GM21786 (cell line): ENCODE data around the gene CEP97.
A peak's percentile ranks its signal among the peaks of the same experiment; 100 is the strongest.
"Not testable (repeated sequence)": the region's sequence is repeated elsewhere in the genome, so short reads cannot be mapped to it uniquely, and the experiment has no call there.

Experiments used
- ATAC-seq: cut with Tn5 transposase; IDR thresholded peaks from one replicate; pipeline ENCODE4 v1.9.1; 2021; ENCODE audit not compliant: unreplicated experiment

CEP97 gene, protein sequence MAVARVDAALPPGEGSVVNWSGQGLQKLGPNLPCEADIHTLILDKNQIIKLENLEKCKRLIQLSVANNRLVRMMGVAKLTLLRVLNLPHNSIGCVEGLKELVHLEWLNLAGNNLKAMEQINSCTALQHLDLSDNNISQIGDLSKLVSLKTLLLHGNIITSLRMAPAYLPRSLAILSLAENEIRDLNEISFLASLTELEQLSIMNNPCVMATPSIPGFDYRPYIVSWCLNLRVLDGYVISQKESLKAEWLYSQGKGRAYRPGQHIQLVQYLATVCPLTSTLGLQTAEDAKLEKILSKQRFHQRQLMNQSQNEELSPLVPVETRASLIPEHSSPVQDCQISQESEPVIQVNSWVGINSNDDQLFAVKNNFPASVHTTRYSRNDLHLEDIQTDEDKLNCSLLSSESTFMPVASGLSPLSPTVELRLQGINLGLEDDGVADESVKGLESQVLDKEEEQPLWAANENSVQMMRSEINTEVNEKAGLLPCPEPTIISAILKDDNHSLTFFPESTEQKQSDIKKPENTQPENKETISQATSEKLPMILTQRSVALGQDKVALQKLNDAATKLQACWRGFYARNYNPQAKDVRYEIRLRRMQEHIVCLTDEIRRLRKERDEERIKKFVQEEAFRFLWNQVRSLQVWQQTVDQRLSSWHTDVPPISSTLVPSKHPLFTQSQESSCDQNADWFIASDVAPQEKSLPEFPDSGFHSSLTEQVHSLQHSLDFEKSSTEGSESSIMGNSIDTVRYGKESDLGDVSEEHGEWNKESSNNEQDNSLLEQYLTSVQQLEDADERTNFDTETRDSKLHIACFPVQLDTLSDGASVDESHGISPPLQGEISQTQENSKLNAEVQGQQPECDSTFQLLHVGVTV

GRCh38 chr3:101724329-101725193 is at the start of gene CEP97:
TSS of gene CEP97 (plus strand) at chr3:101724614. CDS start at chr3:101724677, 63 bp downstream.
- peak; percentile 85 for ATAC-seq

DNA sequence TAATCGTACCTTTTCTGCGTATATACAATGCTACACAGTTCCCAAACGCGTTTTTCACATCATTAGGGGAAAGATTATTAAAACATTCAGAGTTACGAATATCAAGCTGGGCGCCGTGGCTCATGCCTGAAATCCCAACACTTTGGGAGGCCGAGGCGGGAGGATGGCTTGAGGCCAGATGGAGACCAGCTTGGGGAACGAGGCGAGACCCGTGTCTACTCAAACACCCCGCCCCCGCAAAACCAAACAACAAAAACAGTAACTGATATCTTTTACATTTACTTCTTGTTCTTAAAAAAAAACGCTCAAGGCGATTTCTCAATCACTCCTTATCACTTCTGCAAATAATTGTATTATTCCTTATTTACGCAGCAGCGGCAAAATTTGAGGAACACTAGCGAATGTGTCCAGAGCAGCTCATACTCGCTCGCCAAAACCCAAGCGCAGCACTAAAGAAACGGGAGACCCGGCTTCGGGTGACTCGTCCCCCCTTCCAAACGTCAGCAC is 48.7 kb upstream of the CEP97 start:
- ATAC-seq: no peak

DNA sequence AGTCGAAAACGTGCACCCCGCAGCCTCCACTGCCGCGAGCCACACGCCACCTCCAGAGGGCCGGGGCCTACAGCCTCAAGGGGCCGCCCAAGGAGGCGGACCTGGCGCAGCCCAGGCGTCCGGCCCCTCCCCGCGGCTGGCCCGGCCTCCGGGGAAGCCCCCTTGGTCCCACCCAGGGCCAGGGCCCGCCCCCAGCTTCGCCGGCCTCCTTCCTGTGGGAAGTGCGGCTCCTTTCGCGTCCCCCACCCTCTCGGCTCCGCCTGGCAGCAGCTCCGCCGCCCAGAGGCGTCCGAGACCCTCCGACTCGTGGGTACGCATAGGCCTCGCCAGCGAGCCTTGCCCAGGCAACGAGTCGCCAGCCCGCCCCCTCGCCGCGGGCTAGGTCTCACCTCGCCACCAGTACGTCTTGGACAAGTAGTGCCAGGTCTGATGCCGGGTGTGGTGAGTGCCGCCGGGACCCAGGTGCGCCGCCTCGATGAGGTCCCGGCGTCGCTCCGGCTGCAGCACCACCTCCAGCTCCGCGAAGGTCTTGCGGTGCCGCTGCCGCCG is 48.1 kb upstream of the CEP97 start:
- peak; percentile 81 for ATAC-seq

DNA sequence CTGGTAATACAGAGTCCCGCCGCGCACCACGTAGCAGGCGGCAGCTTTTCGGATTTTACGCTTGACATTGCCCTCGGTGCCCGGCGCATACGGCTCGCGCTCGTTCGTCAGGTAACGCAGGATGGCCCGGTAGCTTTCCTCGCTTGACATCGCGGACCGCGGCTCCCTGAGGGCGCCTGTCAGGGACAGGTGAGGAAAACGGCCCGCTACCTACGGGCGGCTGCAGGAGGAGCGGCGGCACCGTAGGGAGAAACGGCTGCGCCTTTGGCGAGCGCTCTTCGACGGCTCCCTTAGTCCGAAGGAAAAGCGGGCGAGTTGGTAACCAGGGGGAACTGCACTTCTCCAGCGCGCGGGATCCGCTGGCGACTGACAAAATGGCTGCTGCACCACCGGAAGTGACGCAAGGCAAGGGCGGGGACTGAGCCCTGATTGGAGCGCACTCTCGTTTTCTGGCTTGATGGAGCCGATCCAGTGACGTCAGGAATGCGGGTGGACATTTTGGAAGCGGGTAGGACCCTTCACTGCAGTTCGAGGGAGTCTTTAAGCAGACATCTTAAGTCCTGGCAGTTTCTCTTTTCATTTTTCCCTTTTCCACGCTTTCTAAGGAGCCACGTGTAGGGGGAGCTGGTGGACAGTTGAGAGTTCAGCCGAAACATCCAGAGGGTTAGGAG is 47.5 kb upstream of the CEP97 start, which contains the start of gene ZBTB11:
Gene ZBTB11, minus strand, starts transcription at position 368 of the 671 bp plus-strand sequence. Its CDS starts 218 bp downstream, at position 150.
- ATAC-seq: peak; percentile 74

GRCh38 chr3:101677436-101678286 is 46.8 kb upstream of the CEP97 start:
- ATAC-seq: no peak

GRCh38 chr3:101678837-101679236 is 45.6 kb upstream of the CEP97 start:
- ATAC-seq: not testable (repeated sequence)

DNA sequence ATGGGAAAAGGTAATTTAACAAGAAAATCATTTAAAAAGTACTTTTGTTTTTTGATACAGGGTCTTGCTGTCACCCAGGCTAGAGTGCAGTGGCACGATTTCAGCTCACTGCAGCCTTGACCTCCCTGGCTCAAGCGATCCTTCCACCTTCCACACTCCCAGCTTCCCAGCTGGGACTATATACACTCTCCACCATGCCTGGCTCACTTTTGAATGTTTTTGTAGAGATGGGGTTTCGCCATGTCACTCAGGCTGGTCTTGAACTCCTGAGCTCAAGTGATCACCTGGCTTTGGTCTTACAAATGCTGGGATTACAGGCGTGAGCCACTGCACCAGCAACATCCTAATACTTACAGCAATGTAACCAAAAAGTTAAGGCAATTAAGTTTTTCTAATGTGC is 43.9 kb upstream of the CEP97 start:
- ATAC-seq: no peak

DNA sequence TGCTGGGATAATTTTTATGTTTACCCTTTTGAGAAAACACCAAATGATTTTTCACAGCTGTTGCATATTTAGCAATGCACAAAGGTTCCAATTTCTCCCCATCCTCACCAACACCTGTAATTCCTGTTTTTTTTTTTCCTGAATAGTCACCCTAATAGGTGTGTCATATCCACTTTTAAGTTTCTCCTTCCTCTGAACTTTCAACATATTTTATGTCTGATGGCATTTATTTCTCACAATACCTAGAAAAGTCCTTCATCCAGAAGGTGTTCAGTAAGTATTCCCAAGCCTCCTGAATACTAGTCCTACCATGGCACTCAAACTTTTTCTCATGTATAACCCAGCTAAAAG is 39.4 kb upstream of the CEP97 start:
- no peak for ATAC-seq

GRCh38 chr3:101685870-101686307 is 38.5 kb upstream of the CEP97 start:
- ATAC-seq: no peak

GRCh38 chr3:101687142-101687931 is 37.1 kb upstream of the CEP97 start:
- ATAC-seq: no peak

- ATAC-seq: no peak
These were observed 35.1 kb upstream of the CEP97 start for GRCh38 chr3:101689286-101689685.

- peak; percentile 55 for ATAC-seq
These were observed 33.4 kb upstream of the CEP97 start for GRCh38 chr3:101690972-101691371.

DNA sequence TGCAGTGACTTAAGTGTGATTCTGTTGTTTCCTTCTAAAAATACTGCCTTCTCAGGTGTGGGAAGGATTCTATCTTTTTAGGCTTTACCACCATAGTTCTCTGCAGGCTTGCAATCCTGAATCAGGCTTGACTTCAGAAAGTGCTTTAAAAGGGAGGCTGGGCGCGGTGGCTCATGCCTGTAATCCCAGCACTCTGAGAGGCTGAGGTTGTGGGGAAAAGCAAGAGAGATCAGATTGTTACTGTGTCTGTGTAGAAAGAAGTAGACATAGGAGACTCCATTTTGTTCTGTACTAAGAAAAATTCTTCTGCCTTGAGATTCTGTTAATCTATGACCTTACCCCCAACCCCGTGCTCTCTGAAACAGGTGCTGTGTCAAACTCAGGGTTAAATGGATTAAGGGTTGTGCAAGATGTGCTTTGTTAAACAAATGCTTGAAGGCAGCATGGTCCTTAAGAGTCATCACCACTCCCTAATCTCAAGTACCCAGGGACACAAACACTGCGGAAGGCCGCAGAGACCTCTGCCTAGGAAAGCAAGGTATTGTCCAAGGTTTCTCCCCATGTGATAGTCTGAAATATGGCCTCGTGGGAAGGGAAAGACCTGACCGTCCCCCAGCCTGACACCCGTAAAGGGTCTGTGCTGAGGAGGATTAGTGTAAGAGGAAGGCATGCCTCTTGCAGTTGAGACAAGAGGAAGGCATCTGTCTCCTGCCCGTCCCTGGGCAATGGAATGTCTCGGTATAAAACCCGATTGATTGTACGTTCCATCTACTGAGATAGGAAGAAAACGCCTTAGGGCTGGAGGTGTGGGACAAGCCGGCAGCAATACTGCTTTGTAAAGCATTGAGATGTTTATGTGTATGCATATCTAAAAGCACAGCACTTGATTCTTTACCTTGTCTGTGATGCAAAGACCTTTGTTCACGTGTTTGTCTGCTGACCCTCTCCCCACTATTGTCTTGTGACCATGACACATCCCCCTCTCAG is 32.4 kb upstream of the CEP97 start:
- ATAC-seq: not testable (repeated sequence)

DNA sequence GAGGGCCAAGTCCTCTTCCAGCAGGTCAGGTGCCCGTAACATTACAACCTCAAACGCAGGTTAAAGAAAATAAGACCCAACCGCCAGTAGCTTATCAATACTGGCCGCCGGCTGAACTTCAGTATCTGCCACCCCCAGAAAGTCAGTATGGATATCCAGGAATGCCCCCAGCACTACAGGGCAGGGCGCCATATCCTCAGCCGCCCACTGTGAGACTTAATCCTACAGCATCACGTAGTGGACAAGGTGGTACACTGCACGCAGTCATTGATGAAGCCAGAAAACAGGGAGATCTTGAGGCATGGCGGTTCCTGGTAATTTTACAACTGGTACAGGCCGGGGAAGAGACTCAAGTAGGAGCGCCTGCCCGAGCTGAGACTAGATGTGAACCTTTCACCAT is 30.9 kb upstream of the CEP97 start:
- ATAC-seq: not testable (repeated sequence)

DNA sequence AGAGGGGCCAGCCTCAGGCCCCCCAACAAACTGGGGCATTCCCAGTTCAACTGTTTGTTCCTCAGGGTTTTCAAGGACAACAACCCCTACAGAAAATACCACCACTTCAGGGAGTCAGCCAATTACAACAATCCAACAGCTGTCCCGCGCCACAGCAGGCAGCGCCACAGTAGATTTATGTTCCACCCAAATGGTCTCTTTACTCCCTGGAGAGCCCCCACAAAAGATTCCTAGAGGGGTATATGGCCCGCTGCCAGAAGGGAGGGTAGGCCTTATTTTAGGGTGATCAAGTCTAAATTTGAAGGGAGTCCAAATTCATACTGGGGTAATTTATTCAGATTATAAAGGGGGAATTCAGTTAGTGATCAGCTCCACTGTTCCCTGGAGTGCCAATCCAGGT is 29.6 kb upstream of the CEP97 start:
- ATAC-seq: not testable (repeated sequence)

DNA sequence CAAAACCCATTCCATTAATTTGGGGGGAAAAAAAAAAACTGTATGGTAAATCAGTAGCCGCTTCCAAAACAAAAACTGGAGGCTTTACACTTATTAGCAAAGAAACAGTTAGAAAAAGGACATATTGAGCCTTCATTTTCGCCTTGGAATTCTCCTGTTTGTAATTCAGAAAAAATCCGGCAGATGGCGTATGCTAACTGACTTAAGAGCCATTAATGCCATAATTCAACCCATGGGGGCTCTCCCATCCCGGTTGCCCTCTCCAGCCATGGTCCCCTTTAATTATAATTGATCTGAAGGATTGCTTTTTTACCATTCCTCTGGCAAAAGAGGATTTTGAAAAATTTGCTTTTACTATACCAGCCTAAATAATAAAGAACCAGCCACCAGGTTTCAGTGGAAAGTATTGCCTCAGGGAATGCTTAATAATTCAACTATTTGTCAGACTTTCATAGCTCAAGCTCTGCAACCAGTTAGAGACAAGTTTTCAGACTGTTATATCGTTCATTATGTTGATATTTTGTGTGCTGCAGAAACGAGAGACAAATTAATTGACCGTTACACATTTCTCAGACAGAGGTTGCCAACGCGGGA is 28.5 kb upstream of the CEP97 start:
- ATAC-seq: no peak
